GM12874 (cell line): ENCODE results near the gene KIF6.

Experiments used
- CTCF ChIP-seq: IDR thresholded peaks from 2 replicates; pipeline ENCODE4 v1.5.1; 2011; ENCODE audit warnings: low read depth, mild to moderate bottlenecking, control low read depth, low read length, moderate library complexity; ENCODE audit not compliant: insufficient read depth

KIF6 gene

GRCh38 chr6:39280247-39280731 is 444.9 kb downstream of the KIF6 start:
- TF ChIP-seq CTCF, result no peak
